ENCODE data around the gene UPF2. TPM values are rescaled to one million over a fixed set of nuclear protein-coding genes. Genes with fewer than 3 reads are reported as not detected.

Gene UPF2
- polyA plus RNA-seq, 3 donors, result 2.7 to 6.7 (median 4.3) TPM

DNA sequence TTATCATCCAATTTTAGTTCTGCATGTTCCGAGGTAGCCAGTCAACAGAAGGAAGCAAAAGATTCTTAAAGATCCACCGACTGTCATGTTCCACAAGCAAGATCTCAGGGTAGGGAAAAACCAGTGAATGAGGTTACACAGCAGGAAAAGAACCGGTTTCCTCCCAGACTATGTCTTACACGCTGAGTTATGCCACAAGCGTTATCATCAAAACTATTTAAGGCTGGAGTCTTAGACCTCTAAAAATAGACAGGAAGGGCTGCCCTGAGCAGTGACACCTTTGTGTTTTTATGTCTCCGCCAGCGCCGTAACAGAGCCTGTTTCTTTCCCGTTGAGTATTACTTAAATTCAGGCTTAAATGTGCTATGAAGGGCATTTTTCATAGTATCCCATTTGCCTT, 171.1 kb downstream of the UPF2 start:
- Histone ChIP-seq H3K9ac (ENCODE audit: insufficient read depth, low read length, poor library complexity, severe bottlenecking) (no peak overlapping the region), H3K27me3 (ENCODE audit: control insufficient read depth in 2 of 2, insufficient read depth in 2 of 2, low read length in 2 of 2) (no peaks in the 10 kb centered on the region), H2AFZ (ENCODE audit: insufficient read depth, low read depth, low read length, poor library complexity, severe bottlenecking) (no peak overlapping the region), H3K36me3 (replicated peaks in 1 of 2; ENCODE audit: control insufficient read depth in 1 of 2, insufficient read depth in 2 of 2, low read length in 2 of 2) (peaks cover 0 to 9% of the 10 kb centered on the region in 2 donors), H3K4me2 (replicated peaks; ENCODE audit: extremely low read depth, low read length, poor library complexity, severe bottlenecking) (no peak overlapping the region), H3K27ac (ENCODE audit: low read depth in 1 of 2, low read length in 2 of 2) (no peak overlapping the region), H3K4me3 (replicated peaks in 1 of 3; ENCODE audit: low read depth in 2 of 3, low read length in 3 of 3) (no peak overlapping the region), H3K4me1 (ENCODE audit: control insufficient read depth in 1 of 2, insufficient read depth in 2 of 2, low read length in 2 of 2) (peaks cover 6 to 9% of the 10 kb centered on the region in 2 donors), H3K9me3 (replicated peaks in 1 of 2; ENCODE audit: control insufficient read depth in 1 of 2, insufficient read depth in 1 of 2, low read length in 2 of 2) (no peaks in the 10 kb centered on the region), H4K20me1 (ENCODE audit: insufficient read depth, low read length) (no peaks in the 10 kb centered on the region), H3K79me2 (ENCODE audit: insufficient read depth, low read length) (no peaks in the 10 kb centered on the region)
- DNase-seq, result no peak
- 0% methylated on average over 1 of the region's 9 CpGs for WGBS (ENCODE audit: insufficient coverage)
- Mint-ChIP-seq H3K4me3 (no peak overlapping the region), H3K27ac (no peak overlapping the region), H3K27me3 (ENCODE audit: low read depth in 3 of 3) (peaks cover 0 to 2% (median 0%) of the 10 kb centered on the region in 3 donors), H3K9me3 (peaks cover 0 to 3% (median 0%) of the 10 kb centered on the region in 7 donors), H3K36me3 (peaks cover 17 to 24% of the 10 kb centered on the region in 2 donors), H3K4me1 (peaks cover 11% of the 10 kb centered on the region)
- intact Hi-C loops (cut with micrococcal nuclease), result no loop called here
- TF ChIP-seq, protein P1, sequence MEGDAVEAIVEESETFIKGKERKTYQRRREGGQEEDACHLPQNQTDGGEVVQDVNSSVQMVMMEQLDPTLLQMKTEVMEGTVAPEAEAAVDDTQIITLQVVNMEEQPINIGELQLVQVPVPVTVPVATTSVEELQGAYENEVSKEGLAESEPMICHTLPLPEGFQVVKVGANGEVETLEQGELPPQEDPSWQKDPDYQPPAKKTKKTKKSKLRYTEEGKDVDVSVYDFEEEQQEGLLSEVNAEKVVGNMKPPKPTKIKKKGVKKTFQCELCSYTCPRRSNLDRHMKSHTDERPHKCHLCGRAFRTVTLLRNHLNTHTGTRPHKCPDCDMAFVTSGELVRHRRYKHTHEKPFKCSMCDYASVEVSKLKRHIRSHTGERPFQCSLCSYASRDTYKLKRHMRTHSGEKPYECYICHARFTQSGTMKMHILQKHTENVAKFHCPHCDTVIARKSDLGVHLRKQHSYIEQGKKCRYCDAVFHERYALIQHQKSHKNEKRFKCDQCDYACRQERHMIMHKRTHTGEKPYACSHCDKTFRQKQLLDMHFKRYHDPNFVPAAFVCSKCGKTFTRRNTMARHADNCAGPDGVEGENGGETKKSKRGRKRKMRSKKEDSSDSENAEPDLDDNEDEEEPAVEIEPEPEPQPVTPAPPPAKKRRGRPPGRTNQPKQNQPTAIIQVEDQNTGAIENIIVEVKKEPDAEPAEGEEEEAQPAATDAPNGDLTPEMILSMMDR (IDR thresholded peaks at IDR 0.05), result no peak

DNA sequence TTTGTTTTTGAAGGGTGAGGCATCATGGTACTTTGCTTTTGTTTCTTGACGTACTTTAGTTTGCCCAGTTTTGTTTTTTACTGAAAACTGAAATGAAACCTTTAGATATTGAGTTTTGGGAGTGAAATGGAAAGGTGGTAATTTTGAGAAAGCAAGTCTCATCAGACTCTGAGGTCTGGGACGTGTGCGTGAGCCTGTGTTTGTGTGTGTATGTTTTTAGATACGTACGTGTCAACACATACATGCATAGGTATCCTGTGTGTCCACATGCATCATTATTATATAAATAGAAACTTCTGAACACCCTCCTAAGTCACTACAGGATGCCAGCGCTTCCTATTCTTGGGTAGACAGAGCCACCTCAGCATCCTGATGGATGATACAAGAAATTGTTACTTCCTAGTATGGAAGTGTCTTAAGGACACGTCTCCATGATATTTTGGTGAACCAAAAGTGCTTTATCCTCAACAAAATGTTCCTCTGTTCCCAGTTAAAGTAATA, 171.7 kb downstream of the UPF2 start:
- H3K36me3 ChIP-seq (replicated peaks in 1 of 2; ENCODE audit: control insufficient read depth in 1 of 2, insufficient read depth in 2 of 2, low read length in 2 of 2), result peaks cover 0 to 13% of the 10 kb centered on the region in 2 donors
- Mint-ChIP-seq H3K4me1 (peaks cover 11% of the 10 kb centered on the region), H3K27ac (no peak overlapping the region), H3K27me3 (ENCODE audit: low read depth in 3 of 3) (peaks cover 0 to 2% (median under 1%) of the 10 kb centered on the region in 3 donors), H3K36me3 (peaks cover 17 to 26% of the 10 kb centered on the region in 2 donors), H3K4me3 (no peak overlapping the region), H3K9me3 (peaks cover 0 to 3% (median 0%) of the 10 kb centered on the region in 7 donors)
- no peaks in the 10 kb centered on the region for H3K79me2 ChIP-seq (ENCODE audit: insufficient read depth, low read length)
- H3K4me1 ChIP-seq (ENCODE audit: control insufficient read depth in 1 of 2, insufficient read depth in 2 of 2, low read length in 2 of 2), result peaks cover 6 to 9% of the 10 kb centered on the region in 2 donors
- no peak for DNase-seq
- H3K4me2 ChIP-seq (replicated peaks; ENCODE audit: extremely low read depth, low read length, poor library complexity, severe bottlenecking), result no peak overlapping the region
- H3K9ac ChIP-seq (ENCODE audit: insufficient read depth, low read length, poor library complexity, severe bottlenecking), result no peak overlapping the region
- H3K27me3 ChIP-seq (ENCODE audit: control insufficient read depth in 2 of 2, insufficient read depth in 2 of 2, low read length in 2 of 2), result no peaks in the 10 kb centered on the region
- intact Hi-C loops (cut with micrococcal nuclease), result no loop called here
- no peak overlapping the region for H3K27ac ChIP-seq (ENCODE audit: low read depth in 1 of 2, low read length in 2 of 2)
- H3K4me3 ChIP-seq (replicated peaks in 1 of 3; ENCODE audit: low read depth in 2 of 3, low read length in 3 of 3), result no peak overlapping the region
- no peaks in the 10 kb centered on the region for H3K9me3 ChIP-seq (replicated peaks in 1 of 2; ENCODE audit: control insufficient read depth in 1 of 2, insufficient read depth in 1 of 2, low read length in 2 of 2)
- H2AFZ ChIP-seq (ENCODE audit: insufficient read depth, low read depth, low read length, poor library complexity, severe bottlenecking), result no peak overlapping the region
- no peaks in the 10 kb centered on the region for H4K20me1 ChIP-seq (ENCODE audit: insufficient read depth, low read length)
- TF ChIP-seq, protein P1 (IDR thresholded peaks at IDR 0.05), result no peak
- WGBS (ENCODE audit: insufficient coverage), result 100% methylated on average over 1 of the region's 7 CpGs
